Measurements from ENCODE around the gene PTP4A1. TPM values are rescaled to one million over a fixed set of nuclear protein-coding genes. Genes with fewer than 3 reads are reported as not detected.
A peak's percentile ranks its signal among the peaks of the same experiment; 100 is the strongest.

The PTP4A1 gene
- total and polyA plus RNA-seq, 2 of the 13 experiments (the other 11 are each of a cell fraction or from before 2014, with no cell fraction given): 141 to 376 TPM

DNA sequence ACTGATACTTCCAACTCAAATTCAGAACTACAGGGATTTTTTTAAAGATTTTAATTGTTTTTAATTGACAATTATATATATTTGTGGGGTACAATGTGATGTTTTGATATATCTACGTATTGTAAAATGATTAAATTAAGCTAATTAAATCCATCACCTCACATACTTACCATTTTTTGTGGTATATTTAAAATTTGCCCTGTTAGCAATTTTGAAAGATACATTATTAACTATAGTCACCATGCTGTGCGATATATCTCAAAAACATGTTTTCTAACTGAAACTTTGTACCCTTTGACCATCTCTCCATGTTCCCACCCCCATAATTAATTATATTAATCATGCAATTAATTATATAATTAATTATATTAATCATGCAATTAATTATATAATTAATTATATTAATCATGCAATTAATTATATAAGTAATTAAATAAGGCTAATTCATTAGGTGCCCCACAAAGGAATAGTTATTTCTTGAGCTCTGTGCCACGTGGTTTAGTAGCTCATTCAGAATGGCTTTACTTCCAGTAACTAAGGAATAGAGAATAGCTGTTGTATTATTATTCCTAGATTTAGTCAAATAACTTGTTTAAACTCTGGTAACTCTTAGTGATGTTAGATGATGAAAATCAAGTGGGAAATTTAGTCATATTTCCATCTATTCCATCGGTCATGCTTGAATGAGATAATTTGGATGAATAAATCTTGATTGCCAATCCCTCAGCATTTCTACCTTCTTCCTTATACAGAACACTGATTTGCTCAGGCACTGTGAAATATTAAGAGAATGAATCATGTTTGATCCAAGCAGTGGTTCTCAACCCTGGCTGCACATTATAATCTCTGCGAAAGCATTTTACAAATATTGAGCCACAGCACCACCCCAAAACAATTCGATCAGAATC, 25.1 kb downstream of the PTP4A1 start (continued):
- TF ChIP-seq PRDM10 (CRISPR knock-in tag; IDR thresholded peaks at IDR 0.05; ENCODE audit: low read depth): no peak
- TF ChIP-seq, protein P1, sequence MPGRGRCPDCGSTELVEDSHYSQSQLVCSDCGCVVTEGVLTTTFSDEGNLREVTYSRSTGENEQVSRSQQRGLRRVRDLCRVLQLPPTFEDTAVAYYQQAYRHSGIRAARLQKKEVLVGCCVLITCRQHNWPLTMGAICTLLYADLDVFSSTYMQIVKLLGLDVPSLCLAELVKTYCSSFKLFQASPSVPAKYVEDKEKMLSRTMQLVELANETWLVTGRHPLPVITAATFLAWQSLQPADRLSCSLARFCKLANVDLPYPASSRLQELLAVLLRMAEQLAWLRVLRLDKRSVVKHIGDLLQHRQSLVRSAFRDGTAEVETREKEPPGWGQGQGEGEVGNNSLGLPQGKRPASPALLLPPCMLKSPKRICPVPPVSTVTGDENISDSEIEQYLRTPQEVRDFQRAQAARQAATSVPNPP (CRISPR knock-in tag; IDR thresholded peaks at IDR 0.05): no peak
- TF ChIP-seq CEBPB (IDR thresholded peaks at IDR 0.05; ENCODE audit: borderline replicate concordance, low read depth, low read length): no peak
- TF ChIP-seq ZNF572 (CRISPR knock-in tag; IDR thresholded peaks at IDR 0.05): no peak
- no peak for TF ChIP-seq NFATC3 (CRISPR knock-in tag; IDR thresholded peaks at IDR 0.05)
- 0 out of 2 replicates have a peak, but pooled peaks have one; percentile 7 for TF ChIP-seq SIN3A (IDR thresholded peaks at IDR 0.05; ENCODE audit: borderline replicate concordance, low read depth, low read length)
- TF ChIP-seq, protein P2, sequence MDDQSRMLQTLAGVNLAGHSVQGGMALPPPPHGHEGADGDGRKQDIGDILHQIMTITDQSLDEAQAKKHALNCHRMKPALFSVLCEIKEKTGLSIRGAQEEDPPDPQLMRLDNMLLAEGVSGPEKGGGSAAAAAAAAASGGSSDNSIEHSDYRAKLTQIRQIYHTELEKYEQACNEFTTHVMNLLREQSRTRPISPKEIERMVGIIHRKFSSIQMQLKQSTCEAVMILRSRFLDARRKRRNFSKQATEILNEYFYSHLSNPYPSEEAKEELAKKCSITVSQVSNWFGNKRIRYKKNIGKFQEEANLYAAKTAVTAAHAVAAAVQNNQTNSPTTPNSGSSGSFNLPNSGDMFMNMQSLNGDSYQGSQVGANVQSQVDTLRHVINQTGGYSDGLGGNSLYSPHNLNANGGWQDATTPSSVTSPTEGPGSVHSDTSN (CRISPR knock-in tag; IDR thresholded peaks at IDR 0.05; ENCODE audit: borderline replicate concordance): no peak
- TF ChIP-seq FOXC1 (CRISPR knock-in tag; IDR thresholded peaks at IDR 0.05; ENCODE audit: borderline replicate concordance): no peak
- TF ChIP-seq AHDC1 (CRISPR knock-in tag; IDR thresholded peaks at IDR 0.05; ENCODE audit: borderline replicate concordance): peak; percentile 34; the same call in 1 of the 2 replicates
- TF ChIP-seq SP140L (CRISPR knock-in tag; IDR thresholded peaks at IDR 0.05; ENCODE audit: borderline replicate concordance): no peak
- TF ChIP-seq CHD2 (IDR thresholded peaks at IDR 0.05; ENCODE audit: low read depth, low read length): no peak
- TF ChIP-seq ZMAT3 (CRISPR knock-in tag; conservative IDR thresholded peaks at IDR 0.05): no peak
- peak; percentile 81; the same call in 1 of the 2 replicates for TF ChIP-seq SATB2 (CRISPR knock-in tag; IDR thresholded peaks at IDR 0.05)
- no peak for TF ChIP-seq KLF16 (CRISPR knock-in tag; IDR thresholded peaks at IDR 0.05)
- no peak for TF ChIP-seq ZNF607 (CRISPR knock-in tag; IDR thresholded peaks at IDR 0.05; ENCODE audit: borderline replicate concordance)
